ENCODE measurements around the gene ZFYVE28. TPM values are rescaled to one million over a fixed set of nuclear protein-coding genes. Genes with fewer than 3 reads are reported as not detected.

Gene ZFYVE28
- total RNA-seq, 1 experiment from 2014 or later: 3.4 TPM

DNA sequence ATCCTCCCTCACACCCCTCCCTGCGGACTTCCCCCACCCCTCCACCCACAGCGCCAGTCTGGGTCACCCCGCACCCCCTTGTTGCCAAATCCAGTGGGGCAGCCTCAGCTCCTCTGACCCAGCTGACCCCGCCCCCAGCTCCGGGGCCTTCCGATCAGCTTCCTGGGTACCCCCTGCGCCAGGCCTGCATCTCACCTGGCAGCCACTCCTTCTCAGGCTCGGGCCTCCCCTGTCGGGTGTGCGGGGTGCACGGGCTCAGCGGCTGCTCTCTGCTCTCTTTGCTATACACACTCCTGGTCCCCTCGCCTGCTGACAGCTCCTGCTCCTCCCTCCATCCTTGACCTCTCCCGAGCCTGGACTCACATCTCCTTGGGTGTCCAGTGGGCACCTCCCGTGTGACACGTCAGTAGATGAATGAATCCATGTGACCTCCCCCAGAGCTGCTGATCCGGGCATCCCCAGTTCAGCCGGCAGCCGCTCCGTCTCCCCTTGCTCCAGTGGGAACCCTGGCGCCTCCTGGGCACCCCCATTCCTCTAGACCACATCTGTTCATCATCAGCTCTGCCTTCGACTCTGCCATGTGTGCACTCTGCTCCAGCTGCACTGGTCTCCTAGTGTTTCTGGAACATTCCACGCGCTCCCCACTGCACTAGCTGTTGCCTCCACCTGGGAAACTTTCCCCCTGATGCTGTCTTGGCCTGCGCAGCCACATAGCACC lies 10.2 kb upstream of the ZFYVE28 start:
- DNase-seq (ENCODE audit: low spot score): no peak

DNA sequence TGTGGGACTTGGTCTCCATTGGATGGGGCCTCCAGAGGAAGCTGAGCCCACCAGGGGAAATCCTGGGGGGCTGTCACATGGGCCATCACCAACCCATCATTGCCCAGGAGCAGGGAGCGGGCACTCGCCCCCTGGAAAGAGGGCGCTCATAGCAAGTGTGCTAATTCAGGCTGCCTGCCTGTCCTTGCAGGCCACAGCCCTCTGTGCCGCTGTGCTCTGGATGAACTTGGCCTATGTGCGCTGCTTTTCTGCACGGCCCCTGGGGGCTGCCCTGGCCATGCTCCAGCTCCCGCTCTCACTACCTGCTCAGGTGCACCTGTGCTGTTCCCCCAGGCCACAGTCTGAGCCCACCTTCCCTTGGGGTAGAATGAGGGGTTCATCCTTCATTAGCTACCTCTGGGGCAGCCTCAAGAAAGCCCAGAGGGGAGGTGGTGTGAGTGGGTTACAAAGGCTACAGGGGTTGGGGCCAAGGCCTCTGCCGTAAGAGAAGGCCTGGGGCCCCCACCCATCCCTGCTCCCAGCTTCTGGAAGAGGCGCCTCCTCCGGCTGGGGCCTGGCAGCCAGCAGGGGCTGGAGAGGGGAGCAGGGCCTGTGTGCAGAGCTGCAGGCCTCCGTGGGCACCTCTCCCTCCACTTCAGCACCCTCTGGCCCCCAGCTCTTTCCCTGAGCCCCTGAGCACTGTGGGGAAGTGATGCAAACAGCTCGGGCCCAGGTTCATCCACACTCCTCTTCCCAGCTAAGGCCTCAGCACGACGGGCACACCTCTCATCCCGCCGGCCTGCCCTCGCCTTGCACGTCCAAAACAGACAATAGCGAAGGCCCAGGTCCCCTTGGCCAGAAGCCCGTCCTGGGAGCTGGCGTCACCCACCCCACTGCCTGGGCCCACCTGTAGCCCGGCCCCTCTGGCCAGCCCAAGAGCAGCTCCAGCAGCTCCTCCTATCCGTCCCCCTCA lies 9.2 kb upstream of the ZFYVE28 start:
- DNase-seq (ENCODE audit: low spot score): no peak

DNA sequence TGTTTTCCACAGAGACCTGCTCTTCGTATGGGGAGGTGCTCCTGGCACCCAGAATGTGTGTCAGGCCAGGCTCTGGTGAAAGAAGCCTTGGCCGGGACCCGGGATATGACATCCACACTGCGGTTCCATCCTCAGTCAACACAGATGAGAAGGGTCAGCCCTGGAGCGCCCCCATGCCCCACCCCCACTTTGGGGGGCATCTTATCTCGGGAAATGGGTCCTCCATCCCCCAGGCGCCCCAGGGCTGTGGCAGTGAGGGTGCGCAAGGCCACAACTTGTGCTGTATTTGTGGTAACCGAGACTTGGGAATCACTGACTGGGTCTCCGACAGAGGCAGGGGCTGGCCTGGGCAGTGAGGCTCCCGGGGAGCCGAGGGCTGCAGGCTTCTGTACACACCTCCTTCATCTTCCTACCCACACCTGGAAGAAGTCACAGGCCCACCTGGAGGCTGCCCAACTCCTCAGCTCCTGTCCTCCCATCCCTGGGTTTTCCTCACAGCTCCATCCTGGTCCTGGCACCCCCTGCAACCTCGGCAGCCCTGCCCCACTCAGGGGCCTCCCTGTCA lies 8.3 kb upstream of the ZFYVE28 start:
- no peak for DNase-seq (ENCODE audit: low spot score)

DNA sequence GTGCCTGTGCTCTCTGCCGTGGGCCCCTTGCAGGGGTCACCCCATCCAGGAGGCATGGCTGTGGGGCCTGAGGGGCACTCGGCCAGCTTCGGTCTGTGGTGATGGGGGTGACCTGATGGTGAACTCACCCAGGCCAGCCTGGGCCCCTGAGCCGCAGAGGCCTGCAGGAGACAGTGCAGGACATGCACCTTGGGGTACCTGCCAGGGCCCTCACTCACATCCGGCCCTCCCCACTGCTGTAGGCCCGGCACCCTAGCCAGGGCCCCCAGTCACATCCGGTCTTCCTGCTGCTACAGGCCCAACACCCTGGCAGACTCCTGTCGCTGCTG lies 7.6 kb upstream of the ZFYVE28 start:
- DNase-seq (ENCODE audit: low spot score): no peak

DNA sequence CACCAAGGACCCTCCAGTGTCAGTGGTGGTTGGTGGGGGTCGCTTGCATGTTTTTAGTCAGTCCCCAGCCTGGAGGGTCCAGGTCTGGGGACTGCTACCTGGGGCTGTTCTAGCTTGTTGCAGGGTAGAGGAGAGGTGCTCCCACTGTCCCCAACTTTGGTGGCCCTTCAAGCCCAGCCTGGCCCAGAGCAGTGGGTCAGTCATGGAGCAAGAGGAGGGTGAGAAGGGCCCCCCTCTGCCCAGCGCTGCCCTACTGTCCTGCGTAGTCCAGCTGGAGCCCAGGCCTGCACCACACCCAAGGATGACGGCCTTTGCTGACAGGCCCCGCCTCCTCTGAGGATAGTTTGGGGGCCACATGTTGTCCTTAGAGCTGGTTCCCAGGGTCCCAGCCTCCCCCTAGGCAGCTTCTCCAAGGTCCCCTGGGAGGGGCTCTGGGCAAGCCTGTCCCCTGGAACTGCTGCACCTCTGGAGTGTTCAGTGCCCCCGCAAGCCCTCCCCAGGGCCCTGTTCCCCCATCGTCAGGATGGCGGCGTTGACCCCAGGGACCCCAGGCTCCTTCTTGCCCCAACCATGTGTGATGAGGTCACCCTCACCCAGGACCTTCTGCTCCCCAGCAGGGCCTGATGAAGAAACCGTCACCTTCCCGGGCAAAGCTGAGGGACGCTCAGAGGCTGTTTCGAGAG lies 7.1 kb upstream of the ZFYVE28 start:
- DNase-seq (ENCODE audit: low spot score): no peak

DNA sequence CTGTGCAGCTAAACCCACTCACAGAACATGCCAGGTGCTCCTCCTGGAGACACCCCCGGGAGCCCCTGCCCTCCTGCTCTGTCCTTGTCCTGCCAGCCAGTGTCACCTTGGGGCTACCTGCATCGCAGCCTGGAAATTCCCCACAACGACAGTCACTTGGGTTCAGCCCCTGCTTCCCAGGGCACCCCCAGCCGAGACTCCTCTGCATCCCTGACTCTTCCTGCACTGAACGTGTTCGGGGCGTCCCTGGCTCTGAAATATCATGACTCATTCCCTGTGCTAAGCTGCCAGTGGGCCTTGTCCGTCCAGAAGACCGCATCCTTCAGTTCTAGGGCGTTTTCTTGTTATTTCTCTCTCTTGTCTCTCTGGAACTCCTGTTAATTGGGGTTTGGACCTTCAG lies 6.1 kb upstream of the ZFYVE28 start:
- DNase-seq (ENCODE audit: low spot score): no peak

DNA sequence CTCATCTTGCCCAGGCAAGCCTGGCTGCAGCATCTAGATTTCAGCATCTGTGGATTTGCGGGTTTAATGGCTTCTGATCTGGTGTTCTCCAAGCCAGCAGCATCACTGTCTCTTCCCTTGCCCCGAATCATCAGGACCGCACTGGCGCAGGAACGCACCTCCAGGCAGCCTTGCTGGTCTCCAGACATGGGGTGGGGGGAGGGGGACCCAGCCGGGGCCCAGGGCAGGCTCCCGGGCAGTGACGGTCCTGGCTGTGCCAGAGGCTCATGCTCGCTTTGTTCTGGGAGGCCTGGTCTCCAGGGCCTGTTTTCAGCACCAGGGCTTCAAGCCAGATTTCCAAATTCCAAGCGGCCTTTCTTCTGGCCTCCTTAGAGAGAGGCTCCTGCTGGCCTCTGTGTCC lies 5.2 kb upstream of the ZFYVE28 start:
- no peak for DNase-seq (ENCODE audit: low spot score)

DNA sequence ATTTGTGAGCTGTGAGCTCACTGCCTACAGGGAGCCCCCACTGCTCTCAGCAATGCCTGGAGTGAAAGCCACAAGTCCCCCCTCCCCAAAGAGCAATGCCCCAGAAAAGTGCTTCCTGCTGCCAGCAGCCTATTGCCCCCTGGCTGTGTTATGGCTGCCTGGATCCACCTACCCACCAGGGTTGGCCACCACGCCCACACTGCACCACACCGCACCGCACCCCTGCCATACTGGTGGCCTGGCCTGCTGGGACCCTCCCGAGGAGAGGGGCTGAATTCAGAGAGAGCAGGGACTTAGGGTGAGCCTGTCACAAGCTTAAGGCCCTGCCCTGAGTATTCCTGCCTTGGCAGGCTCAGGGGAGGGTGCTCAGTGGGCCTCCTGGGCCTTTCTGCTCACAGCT lies 4.6 kb upstream of the ZFYVE28 start:
- no peak for DNase-seq (ENCODE audit: low spot score)

DNA sequence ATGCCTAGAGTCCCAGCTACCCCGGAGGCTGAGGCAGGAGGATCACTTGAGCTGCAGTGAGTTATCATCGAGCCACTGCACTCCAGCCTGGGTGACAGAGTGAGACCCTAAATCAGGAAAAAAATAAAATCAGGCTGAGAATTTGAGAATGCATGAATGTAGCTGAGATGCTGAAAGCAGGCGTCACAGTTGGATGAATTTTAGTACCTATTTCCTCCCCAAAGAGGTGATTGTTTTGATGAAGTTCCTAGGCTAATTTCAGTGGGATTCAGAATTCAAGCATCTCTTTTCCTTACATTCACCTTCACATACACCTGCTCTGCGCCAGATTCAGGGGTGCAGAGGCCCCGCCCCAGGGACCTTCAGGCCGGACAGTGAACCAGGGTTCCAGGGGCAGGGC lies 3.5 kb upstream of the ZFYVE28 start:
- DNase-seq (ENCODE audit: low spot score): no peak

DNA sequence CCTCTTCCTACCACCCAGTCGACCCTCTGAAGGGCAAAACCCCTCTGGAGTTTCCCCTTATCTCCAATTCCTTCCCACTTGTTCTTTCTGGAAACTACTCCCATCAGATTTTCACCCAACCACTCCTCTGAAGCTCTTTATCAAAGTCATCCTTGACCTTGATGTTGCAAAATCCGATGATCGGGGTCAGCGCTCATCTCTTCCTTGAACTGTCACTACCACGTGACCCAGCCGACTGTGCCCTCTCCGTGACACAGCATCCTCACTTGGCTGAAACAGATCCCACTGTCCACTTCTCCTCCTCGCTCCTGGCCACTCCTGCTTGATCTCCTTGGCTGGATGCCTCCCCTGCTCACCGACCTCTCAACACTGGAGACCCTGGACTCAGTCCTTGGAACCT lies 1.4 kb upstream of the ZFYVE28 start:
- no peak for DNase-seq (ENCODE audit: low spot score)

DNA sequence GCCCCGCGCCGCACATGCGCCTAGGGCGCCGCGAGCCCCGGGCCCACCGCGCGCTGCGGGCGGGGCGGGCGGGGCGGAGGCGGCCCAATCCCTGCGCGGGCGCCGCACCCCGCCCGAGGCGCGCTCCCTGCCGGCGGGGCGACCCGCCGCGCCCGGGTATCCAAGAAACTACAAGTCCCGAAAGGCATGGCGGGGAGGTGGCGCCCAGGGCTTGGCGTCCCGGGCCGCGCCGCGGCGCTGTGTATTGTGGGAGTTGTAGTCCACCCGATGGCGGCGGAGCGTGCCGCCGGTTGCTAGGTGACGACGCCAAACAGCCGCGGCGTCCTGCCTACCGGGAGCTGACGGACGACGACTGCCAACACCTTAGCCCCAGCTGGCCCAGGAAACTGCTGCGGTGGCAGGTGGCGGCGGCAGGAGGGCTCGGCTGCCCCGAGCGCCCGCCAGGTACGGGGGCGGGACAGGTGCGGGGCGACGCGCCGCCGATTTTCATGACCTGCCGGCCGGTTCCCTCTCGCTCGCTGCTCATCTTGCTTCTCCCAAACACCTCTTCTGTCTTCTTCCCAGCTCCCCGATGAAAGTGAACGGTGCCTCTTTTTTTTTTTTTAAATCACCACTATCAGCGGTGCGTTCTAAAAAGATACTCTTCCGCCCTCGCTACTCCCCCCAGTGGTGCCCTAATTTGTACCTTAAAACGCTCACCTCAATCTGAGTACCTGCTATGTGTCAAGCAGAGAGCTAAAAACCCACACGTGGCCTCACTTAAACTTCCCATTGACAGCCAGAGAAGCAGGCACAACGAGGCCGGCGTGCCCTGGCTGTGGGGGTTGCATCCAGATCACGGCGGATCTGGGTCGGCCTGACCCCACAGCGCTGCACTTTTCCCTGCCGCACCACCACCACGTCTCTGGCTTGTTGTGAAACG lies 466 bp upstream of the ZFYVE28 start, which contains the start of gene CFAP99:
CFAP99 (plus strand) TSS at position 306 of the 922 bp plus-strand sequence.
- peak; percentile 82 for DNase-seq (ENCODE audit: low spot score)

DNA sequence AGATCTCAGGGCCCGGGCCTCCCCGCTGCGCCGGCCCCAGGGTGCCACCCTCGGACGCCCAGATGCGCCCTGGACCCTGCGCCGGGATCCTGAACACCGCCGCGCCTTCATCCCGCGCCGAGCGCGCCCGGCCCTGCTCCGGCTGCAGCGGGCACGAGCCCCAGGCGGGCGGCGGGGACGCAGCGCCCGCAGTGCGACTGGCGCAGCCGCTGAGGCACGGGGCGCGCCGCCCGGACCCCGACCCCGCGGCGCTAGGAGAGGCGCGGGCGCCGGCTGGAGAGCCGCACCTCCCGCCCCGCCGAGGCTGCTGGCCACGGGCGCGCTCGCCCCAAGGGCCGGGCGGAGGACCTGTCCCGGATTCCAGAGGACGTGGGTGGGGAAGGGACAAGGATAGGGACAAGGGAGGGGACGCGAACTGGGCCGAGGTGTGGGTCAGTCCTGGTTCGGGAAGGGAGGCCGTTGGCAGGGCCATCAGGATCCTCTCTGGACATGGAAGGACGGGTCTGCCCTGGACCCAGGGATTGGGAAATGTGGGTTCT lies 1.1 kb downstream of the ZFYVE28 start:
- no peak for DNase-seq (ENCODE audit: low spot score)

DNA sequence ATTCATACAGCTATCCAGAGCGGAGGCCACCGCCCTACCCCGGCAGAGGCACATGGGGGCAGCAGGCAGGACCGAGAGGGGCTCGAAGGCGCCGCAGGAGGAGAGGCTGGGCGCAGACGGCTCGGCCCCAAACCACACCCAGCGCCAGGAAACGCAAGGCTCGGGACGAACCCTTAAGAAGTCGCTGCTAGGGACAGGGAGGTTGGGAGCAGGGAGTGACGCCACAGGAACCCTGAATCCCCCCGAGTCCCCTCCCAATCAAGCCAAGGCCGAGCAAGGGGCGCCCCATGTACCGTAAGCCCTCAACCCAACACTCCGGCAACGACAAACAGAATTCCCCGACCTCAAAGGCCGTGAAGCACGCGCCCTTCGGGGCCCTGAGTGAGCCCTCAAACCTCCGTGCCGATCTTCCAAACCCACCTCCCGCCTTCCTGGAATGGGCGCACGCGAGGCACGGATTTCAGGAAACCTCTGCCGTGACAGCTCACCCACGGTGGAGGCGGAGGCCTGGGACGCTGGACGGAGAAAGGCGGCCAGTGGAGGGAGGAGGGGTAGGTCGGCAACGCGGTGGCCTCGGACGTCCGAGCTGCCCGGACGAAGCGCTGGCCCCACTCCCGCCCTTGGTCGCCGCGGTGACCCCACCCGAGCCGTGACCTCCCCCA lies 1.8 kb downstream of the ZFYVE28 start:
- DNase-seq (ENCODE audit: low spot score): no peak

DNA sequence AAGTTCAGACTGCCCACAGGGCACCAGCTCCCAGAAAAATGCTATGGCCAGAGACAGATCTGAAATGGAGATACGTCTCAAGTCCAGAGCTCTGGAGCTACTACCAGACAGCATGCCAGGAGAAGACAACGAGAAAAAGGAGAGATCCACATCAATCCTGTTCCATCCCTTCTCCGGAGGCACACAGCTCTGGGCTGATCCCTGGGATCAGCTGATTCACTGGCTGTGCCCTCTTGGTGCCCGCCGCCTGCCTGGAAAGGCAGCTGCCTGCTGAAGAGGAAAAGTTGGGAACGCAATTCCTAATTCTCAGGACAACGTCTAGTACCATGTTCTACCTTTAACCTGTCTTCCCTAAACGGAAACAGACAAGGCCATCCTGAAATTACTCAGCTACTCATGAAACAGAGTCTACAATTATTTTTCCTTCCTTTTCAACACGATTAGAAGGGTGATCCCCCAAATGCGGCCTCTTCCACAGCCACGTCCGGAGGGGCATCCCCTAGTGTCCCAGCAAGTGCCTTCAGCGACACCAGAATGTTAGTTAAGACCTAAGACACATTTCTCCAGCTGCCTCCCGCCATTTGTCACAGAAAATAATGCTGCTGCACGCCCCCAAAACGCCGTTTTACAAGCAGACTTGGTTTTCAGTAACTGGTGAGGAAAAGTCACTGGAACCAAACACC lies 2.4 kb downstream of the ZFYVE28 start:
- DNase-seq (ENCODE audit: low spot score): no peak

DNA sequence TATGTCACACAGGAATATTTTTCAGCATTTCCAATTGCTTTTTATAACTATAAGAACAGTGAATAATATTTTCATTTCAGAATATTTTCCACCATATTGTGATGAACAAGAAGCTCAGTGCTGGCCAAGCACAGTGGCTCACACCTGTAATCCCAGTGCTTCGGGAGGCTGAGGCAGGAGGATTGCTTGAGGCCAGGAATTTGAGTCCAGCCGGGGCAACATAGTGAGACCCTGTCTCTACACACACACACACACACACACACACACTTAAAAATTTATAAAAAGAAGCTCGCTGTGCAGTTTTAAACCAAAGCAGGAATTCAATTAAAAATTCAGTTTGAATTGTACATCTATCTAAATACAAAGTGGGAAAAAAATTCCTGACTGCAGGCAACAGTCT lies 3.2 kb downstream of the ZFYVE28 start:
- DNase-seq (ENCODE audit: low spot score): no peak

DNA sequence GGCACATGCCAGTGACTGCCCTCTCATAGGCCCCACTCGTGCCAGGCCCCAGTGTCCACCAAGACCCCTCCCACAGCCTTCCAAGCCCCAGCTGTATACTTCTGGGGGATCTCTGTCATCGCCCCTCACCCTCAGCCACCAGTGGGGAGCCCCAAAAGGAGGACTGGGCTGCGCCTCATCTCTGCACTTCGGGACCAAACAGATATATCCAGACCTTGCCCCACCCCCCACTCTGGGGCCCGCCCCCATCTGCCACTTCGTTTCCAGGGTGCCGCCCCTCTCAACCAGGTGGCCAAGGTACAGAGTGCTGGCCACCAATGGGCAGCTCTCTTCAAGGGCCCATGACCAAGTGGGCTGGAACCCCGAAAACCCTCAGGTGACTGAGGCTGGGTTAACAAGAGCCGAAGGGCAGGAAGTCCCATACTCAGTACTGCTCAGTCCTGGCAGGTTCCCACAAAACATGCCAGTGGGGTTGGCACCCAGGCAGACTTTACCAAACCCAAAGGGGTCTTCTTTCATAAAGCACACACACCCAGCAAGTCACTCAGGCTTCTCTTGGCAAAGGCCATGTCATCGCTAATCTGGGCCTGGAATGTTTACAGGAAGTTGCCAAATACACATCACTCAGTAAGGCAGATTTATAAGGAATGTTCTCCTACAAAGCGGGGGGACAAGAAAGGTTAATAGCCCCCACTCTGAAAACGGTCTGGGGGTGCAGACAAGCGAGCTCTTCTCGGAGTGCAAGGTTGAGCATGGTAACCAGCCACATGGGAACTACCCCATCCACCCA lies 4.4 kb downstream of the ZFYVE28 start:
- no peak for DNase-seq (ENCODE audit: low spot score)

DNA sequence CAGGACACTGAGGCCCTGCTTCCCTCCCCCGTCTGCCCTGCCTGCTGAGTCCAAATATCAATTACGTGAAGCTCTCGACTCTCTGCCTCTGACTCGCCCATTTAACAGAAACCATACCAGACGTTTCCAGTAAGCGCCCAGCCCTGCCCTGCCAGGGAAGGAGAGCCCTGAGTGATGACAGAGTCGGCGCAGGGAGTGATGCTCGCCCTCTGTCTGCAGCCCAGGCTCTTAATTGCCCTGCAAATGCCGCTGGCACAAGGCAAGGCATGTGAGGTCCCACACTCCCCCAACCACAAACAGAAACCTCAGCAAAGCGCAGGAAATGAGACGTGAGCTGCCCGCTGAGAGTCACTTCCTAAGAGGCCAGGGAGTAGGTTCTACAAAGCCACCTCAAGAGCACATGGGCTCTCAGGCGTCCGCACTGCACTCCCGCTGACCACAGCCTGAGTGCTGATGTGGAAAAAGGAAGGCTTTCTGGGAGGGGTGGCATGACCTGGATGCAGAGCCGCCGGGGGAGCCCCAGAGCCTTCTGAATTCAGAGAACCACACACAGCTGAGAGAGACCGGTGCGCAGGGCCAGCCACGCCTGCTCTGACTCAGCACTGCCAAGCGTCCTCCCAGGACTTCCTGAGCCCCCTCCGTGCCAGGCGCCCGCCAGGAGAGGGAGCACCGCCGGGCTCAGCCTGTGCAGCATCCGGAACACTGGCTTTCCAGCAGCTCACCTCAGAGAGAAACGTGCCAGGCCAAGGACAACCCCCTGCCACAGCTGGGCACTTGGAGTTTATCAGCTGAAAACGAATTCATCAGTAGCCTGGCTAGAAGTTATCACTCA lies 5.3 kb downstream of the ZFYVE28 start:
- peak; percentile 98 for DNase-seq (ENCODE audit: low spot score)

DNA sequence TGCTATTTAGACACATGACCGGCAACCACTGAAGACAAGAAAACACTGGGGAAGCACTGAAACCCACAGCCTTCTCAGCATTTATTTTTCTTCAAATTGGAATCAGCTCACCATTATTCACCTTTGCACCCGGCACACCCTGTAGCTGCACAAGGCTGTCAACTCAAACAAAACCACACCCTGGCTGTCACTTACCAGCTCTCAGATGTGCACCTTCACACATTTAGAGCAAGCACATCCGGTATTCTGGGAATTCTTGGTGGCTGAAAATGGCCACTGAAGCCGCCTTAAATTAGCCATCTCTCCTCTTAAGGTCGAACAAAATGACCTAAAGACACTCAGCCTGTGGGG lies 5.9 kb downstream of the ZFYVE28 start:
- DNase-seq (ENCODE audit: low spot score): no peak

All from A172 (cell line).